ENCODE data around the gene CAMTA1.

The CAMTA1 gene

DNA sequence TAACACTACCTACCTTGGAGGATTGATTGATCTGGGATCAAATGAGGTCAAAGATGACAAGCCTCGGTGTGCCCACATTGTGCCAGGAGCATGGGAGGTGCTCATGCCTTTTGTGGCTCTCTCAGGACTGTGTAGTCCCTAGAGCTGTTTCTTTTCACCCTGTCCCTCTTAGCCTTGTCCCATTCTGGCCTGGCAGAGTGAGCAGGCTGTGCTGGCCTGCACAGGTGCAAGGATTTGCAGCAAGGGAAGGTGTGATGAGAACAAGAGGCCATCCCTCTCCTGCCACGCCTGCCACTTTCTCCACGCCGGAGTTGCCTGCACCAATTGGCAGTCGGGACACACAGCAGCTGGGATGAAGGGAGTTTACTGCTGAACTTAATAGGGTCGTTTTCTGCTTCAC is 575.3 kb downstream of the CAMTA1 start (continued):
- TF ChIP-seq, protein P1, sequence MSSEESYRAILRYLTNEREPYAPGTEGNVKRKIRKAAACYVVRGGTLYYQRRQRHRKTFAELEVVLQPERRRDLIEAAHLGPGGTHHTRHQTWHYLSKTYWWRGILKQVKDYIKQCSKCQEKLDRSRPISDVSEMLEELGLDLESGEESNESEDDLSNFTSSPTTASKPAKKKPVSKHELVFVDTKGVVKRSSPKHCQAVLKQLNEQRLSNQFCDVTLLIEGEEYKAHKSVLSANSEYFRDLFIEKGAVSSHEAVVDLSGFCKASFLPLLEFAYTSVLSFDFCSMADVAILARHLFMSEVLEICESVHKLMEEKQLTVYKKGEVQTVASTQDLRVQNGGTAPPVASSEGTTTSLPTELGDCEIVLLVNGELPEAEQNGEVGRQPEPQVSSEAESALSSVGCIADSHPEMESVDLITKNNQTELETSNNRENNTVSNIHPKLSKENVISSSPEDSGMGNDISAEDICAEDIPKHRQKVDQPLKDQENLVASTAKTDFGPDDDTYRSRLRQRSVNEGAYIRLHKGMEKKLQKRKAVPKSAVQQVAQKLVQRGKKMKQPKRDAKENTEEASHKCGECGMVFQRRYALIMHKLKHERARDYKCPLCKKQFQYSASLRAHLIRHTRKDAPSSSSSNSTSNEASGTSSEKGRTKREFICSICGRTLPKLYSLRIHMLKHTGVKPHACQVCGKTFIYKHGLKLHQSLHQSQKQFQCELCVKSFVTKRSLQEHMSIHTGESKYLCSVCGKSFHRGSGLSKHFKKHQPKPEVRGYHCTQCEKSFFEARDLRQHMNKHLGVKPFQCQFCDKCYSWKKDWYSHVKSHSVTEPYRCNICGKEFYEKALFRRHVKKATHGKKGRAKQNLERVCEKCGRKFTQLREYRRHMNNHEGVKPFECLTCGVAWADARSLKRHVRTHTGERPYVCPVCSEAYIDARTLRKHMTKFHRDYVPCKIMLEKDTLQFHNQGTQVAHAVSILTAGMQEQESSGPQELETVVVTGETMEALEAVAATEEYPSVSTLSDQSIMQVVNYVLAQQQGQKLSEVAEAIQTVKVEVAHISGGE (tag by site-specific recombination; conservative IDR thresholded peaks at IDR 0.05; ENCODE audit: low read depth): no peak
- TF ChIP-seq ZNF610 (tag by site-specific recombination; IDR thresholded peaks at IDR 0.05; ENCODE audit: borderline replicate concordance): no peak
- TF ChIP-seq ZNF501 (tag by site-specific recombination; IDR thresholded peaks at IDR 0.05): no peak
- TF ChIP-seq TRIM28 (IDR thresholded peaks at IDR 0.05; ENCODE audit: borderline replicate concordance, low read length): no peak
- TF ChIP-seq ZNF843 (tag by site-specific recombination; IDR thresholded peaks at IDR 0.05): no peak
- TF ChIP-seq ZNF341 (tag by site-specific recombination; IDR thresholded peaks at IDR 0.05; ENCODE audit: low read depth): no peak
- no peak for TF ChIP-seq YY1 (tag by site-specific recombination; IDR thresholded peaks at IDR 0.05)
- TF ChIP-seq ZNF221 (tag by site-specific recombination; IDR thresholded peaks at IDR 0.05; ENCODE audit: borderline replicate concordance): no peak
- TF ChIP-seq ZBTB1 (tag by site-specific recombination; IDR thresholded peaks at IDR 0.05): no peak

DNA sequence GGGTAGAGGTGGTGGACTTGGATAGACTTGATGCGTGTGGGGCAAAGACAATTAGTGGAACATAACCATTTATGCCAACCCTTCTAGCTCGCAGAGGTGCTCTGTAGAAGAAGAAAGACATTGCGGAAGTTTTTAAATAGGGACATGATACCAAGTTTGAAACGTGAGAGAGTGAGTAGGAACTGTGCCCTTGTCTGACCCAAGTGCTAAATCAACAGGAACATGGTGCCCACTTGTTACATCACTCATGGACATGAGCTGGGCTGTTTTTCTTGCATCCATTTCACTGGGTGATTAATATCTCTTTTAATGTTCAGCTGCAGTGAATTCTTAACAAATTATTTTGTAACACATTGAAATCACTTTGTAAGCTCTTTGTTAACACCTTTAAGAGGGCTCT is 577.7 kb downstream of the CAMTA1 start:
- Histone ChIP-seq H3K27ac (ENCODE audit: extremely low read depth, low read depth, low read length) (no peak overlapping the region), H3K9me3 (ENCODE audit: control insufficient read depth, insufficient read depth, low read depth, low read length) (no peaks in the 10 kb centered on the region), H3K36me3 (ENCODE audit: control insufficient read depth in 2 of 2, insufficient read depth in 1 of 2, low read length in 2 of 2) (no peaks in the 10 kb centered on the region), H3K4me3 (ENCODE audit: low read depth, low read length) (no peak overlapping the region), H3K4me1 (ENCODE audit: control insufficient read depth, insufficient read depth, low read length) (no peaks in the 10 kb centered on the region)
- ChIA-PET CTCF (interaction anchor here (0.7 kb wide), 1 partner anchor 475 kb away, joined by 3 read pairs; no protein-coding TSS in a partner anchor), POLR2A (no interaction called here)
- TF ChIP-seq ZNF2 (tag by site-specific recombination; IDR thresholded peaks at IDR 0.05) (no peak), ZNF791 (tag by site-specific recombination; IDR thresholded peaks at IDR 0.05) (no peak), ZNF155 (tag by site-specific recombination; IDR thresholded peaks at IDR 0.05) (no peak), ZNF132 (tag by site-specific recombination; IDR thresholded peaks at IDR 0.05; ENCODE audit: borderline replicate concordance) (no peak), SCRT1 (tag by site-specific recombination; IDR thresholded peaks at IDR 0.05; ENCODE audit: borderline replicate concordance) (peak; percentile 22; the same call in 1 of the 2 replicates), SCRT2 (tag by site-specific recombination; IDR thresholded peaks at IDR 0.05) (peak; percentile 46; the same call in 1 of the 2 replicates)

DNA sequence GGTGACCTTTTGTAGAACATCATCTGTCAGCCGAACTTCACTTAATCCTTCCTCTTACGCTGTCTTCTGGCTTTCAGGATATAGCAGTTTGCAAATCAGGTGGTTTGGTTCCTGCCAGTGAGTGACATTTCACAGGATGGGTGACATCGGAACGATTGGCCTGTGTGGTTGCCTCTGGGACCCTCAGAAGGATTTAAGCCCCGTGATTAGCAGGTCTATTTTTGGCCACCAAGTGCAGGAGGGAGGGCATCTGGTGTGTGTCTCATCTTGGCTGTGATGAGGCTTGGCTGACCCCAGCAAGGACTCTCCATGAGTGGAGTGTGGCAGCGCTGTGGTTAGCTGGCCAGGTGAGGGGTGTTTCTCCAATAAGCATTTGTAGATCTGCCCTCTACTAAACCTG is 578.2 kb downstream of the CAMTA1 start:
- ChIA-PET CTCF (interaction anchor here (0.7 kb wide), 1 partner anchor 476 kb away, joined by 3 read pairs; no protein-coding TSS in a partner anchor), POLR2A (no interaction called here)
- no peaks in the 10 kb centered on the region for H3K4me1 ChIP-seq (ENCODE audit: control insufficient read depth, insufficient read depth, low read length)
- H3K27ac ChIP-seq (ENCODE audit: extremely low read depth, low read depth, low read length): no peak overlapping the region
- no peaks in the 10 kb centered on the region for H3K9me3 ChIP-seq (ENCODE audit: control insufficient read depth, insufficient read depth, low read depth, low read length)
- H3K4me3 ChIP-seq (ENCODE audit: low read depth, low read length): no peak overlapping the region
- no peaks in the 10 kb centered on the region for H3K36me3 ChIP-seq (ENCODE audit: control insufficient read depth in 2 of 2, insufficient read depth in 1 of 2, low read length in 2 of 2)
- TF ChIP-seq MYNN (tag by site-specific recombination; IDR thresholded peaks at IDR 0.05; ENCODE audit: borderline replicate concordance) (no peak), ZNF211 (tag by site-specific recombination; IDR thresholded peaks at IDR 0.05; ENCODE audit: low read depth) (no peak), ZSCAN16 (tag by site-specific recombination; IDR thresholded peaks at IDR 0.05) (no peak), KLF1 (tag by site-specific recombination; IDR thresholded peaks at IDR 0.05) (no peak), ZNF138 (tag by site-specific recombination; IDR thresholded peaks at IDR 0.05; ENCODE audit: borderline replicate concordance) (no peak), ZFP41 (tag by site-specific recombination; IDR thresholded peaks at IDR 0.05; ENCODE audit: borderline replicate concordance) (no peak), ZNF114 (tag by site-specific recombination; IDR thresholded peaks at IDR 0.05) (no peak)
- TF ChIP-seq, protein P2, sequence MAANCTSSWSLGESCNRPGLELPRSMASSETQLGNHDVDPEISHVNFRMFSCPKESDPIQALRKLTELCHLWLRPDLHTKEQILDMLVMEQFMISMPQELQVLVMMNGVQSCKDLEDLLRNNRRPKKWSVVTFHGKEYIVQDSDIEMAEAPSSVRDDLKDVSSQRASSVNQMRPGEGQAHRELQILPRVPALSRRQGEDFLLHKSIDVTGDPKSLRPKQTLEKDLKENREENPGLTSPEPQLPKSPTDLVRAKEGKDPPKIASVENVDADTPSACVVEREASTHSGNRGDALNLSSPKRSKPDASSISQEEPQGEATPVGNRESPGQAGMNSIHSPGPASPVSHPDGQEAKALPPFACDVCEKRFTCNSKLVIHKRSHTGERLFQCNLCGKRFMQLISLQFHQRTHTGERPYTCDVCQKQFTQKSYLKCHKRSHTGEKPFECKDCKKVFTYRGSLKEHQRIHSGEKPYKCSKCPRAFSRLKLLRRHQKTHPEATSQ (tag by site-specific recombination; IDR thresholded peaks at IDR 0.05): no peak
- TF ChIP-seq, protein P3, sequence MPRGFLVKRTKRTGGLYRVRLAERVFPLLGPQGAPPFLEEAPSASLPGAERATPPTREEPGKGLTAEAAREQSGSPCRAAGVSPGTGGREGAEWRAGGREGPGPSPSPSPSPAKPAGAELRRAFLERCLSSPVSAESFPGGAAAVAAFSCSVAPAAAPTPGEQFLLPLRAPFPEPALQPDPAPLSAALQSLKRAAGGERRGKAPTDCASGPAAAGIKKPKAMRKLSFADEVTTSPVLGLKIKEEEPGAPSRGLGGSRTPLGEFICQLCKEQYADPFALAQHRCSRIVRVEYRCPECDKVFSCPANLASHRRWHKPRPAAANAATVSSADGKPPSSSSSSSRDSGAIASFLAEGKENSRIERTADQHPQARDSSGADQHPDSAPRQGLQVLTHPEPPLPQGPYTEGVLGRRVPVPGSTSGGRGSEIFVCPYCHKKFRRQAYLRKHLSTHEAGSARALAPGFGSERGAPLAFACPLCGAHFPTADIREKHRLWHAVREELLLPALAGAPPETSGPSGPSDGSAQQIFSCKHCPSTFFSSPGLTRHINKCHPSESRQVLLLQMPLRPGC (tag by site-specific recombination; IDR thresholded peaks at IDR 0.05): no peak
- TF ChIP-seq, protein P1 (tag by site-specific recombination; conservative IDR thresholded peaks at IDR 0.05; ENCODE audit: low read depth): no peak

Measured in HEK293 (cell line).